Measurements from ENCODE around the gene TNRC6A.

The TNRC6A gene

GRCh38 chr16:24820522-24820921 lies 91.1 kb downstream of the TNRC6A start:
- H3K4me3 ChIP-seq (ENCODE audit: low read depth, low read length), result no peak overlapping the region
- TF ChIP-seq CTCF (IDR thresholded peaks at IDR 0.05; ENCODE audit: borderline replicate concordance, insufficient read depth, low read depth, low read length), result no peak

GRCh38 chr16:24821129-24821528 lies 91.7 kb downstream of the TNRC6A start:
- no peak for TF ChIP-seq CTCF (IDR thresholded peaks at IDR 0.05; ENCODE audit: borderline replicate concordance, insufficient read depth, low read depth, low read length)
- no peak overlapping the region for H3K4me3 ChIP-seq (ENCODE audit: low read depth, low read length)

GRCh38 chr16:24822542-24822941 lies 93.1 kb downstream of the TNRC6A start:
- H3K4me3 ChIP-seq (ENCODE audit: low read depth, low read length), result no peak overlapping the region
- no peak for TF ChIP-seq CTCF (IDR thresholded peaks at IDR 0.05; ENCODE audit: borderline replicate concordance, insufficient read depth, low read depth, low read length)

GRCh38 chr16:24822974-24823373 lies 93.5 kb downstream of the TNRC6A start:
- H3K4me3 ChIP-seq (ENCODE audit: low read depth, low read length), result no peak overlapping the region
- TF ChIP-seq CTCF (IDR thresholded peaks at IDR 0.05; ENCODE audit: borderline replicate concordance, insufficient read depth, low read depth, low read length), result no peak

- no peak for TF ChIP-seq CTCF (IDR thresholded peaks at IDR 0.05; ENCODE audit: borderline replicate concordance, insufficient read depth, low read depth, low read length)
- H3K4me3 ChIP-seq (ENCODE audit: low read depth, low read length), result no peak overlapping the region
Measured at GRCh38 chr16:24825696-24826095, 96.2 kb downstream of the TNRC6A start.

- TF ChIP-seq CTCF (IDR thresholded peaks at IDR 0.05; ENCODE audit: borderline replicate concordance, insufficient read depth, low read depth, low read length), result no peak
- H3K4me3 ChIP-seq (ENCODE audit: low read depth, low read length), result no peak overlapping the region
Measured at GRCh38 chr16:24826096-24826690, 96.7 kb downstream of the TNRC6A start.

GRCh38 chr16:24826817-24827566 lies 97.5 kb downstream of the TNRC6A start:
- no peak overlapping the region for H3K4me3 ChIP-seq (ENCODE audit: low read depth, low read length)
- no peak for TF ChIP-seq CTCF (IDR thresholded peaks at IDR 0.05; ENCODE audit: borderline replicate concordance, insufficient read depth, low read depth, low read length)
